ENCODE data around the gene NID2. TPM values are rescaled to one million over a fixed set of nuclear protein-coding genes. Genes with fewer than 3 reads are reported as not detected.

The NID2 gene, protein sequence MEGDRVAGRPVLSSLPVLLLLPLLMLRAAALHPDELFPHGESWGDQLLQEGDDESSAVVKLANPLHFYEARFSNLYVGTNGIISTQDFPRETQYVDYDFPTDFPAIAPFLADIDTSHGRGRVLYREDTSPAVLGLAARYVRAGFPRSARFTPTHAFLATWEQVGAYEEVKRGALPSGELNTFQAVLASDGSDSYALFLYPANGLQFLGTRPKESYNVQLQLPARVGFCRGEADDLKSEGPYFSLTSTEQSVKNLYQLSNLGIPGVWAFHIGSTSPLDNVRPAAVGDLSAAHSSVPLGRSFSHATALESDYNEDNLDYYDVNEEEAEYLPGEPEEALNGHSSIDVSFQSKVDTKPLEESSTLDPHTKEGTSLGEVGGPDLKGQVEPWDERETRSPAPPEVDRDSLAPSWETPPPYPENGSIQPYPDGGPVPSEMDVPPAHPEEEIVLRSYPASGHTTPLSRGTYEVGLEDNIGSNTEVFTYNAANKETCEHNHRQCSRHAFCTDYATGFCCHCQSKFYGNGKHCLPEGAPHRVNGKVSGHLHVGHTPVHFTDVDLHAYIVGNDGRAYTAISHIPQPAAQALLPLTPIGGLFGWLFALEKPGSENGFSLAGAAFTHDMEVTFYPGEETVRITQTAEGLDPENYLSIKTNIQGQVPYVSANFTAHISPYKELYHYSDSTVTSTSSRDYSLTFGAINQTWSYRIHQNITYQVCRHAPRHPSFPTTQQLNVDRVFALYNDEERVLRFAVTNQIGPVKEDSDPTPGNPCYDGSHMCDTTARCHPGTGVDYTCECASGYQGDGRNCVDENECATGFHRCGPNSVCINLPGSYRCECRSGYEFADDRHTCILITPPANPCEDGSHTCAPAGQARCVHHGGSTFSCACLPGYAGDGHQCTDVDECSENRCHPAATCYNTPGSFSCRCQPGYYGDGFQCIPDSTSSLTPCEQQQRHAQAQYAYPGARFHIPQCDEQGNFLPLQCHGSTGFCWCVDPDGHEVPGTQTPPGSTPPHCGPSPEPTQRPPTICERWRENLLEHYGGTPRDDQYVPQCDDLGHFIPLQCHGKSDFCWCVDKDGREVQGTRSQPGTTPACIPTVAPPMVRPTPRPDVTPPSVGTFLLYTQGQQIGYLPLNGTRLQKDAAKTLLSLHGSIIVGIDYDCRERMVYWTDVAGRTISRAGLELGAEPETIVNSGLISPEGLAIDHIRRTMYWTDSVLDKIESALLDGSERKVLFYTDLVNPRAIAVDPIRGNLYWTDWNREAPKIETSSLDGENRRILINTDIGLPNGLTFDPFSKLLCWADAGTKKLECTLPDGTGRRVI (N-terminal part only)
- total RNA-seq: 0.31 TPM

DNA sequence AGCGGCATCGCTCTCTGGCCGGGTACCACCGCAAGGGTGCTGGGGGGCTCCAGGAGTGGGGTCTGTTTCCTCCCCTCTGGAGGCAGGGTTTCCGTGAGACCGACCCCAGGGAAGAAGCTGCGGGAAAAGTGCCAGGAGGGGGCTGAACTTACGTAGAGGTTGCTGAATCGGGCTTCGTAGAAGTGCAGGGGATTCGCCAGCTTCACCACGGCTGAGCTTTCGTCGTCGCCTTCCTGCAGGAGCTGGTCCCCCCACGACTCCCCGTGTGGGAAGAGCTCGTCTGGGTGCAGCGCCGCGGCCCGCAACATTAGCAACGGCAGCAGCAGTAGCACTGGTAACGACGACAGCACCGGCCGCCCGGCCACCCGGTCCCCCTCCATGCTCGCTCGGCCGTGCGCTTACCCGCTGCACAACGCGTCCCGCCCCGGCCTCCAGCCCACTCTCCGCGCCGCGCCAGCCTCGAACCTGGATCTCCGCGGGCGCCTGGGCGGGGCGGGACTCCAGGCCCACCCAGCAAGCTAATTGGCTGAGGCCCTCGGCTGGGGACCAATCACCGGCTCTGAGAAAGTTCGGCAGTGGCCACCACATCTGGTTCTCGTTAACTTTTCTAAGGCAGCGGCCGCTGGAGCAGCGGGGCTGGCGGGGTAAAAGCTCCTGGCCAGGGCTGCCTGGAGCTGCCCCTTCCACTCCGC, at the start of gene NID2:
Gene NID2 (minus strand): TSS at position 445 of the 692 bp plus-strand sequence. CDS start 65 bp downstream, at position 380.
- Histone ChIP-seq H3K9me3 (ENCODE audit: low read depth, low read length) (no peaks in the 10 kb centered on the region), H3K27me3 (ENCODE audit: insufficient read depth, low read length) (peaks cover 61% of the 10 kb centered on the region), H3K4me3 (ENCODE audit: low read length) (peak within 1 kb of the TSS; percentile 22), H3K4me1 (ENCODE audit: insufficient read depth, low read length) (peaks cover 24% of the 10 kb centered on the region)

DNA sequence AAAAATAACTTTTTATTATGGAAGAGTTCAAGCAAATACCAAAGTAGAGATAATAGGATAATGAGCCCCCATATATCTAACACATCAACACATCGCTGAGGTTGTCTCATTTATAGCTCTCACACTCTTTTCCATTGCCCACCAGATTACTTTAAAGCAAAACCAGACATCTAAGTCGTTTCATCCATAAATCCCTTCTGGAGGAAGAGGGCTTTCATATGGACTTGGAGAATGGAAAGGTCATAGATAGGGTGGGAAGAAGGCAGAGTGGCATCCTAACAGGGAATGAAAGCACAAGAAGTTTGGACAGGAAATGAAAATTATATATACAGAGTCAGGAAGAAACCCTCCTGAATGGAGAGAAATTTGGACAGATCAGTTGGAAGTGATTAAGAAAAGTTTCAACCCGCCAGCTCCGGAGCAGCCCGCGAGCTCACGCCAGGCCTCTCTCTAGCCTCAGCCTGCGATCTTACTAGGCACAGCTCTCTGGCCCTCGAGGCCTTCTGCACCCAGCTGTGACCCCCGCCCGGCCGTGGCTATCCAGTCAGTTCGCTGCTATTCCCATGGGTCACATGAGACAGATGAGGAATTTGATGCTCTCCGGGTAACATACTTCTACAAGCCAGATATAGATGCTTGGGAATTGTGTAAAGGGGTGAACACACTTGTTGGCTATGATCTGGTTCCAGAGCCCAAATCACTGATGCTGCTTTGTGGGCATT, 48.4 kb upstream of the NID2 start:
- H3K4me1 ChIP-seq (ENCODE audit: insufficient read depth, low read length): no peaks in the 10 kb centered on the region
- no peak overlapping the region for H3K4me3 ChIP-seq (ENCODE audit: low read length)
- no peaks in the 10 kb centered on the region for H3K27me3 ChIP-seq (ENCODE audit: insufficient read depth, low read length)
- no peaks in the 10 kb centered on the region for H3K9me3 ChIP-seq (ENCODE audit: low read depth, low read length)

DNA sequence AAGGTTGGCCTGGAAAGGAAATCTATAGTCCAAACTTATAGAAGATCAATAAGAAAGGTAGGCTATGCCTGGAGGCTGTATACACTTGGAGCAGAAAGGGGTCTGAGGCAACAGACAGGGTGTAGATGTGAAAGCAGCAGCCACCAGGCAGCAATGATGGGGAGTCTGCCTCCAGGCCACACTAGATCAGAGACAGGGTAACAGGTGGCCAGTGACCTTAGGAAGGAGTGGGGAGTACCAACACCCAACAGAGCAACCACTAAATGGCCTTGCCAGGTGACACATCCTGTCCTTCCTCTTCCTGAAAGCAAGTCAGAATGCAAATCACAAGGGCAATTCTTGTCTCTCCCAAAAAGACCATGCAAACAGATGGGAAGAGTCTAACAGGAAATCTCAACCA, 46.4 kb upstream of the NID2 start:
- H3K4me3 ChIP-seq (ENCODE audit: low read length): no peak overlapping the region

DNA sequence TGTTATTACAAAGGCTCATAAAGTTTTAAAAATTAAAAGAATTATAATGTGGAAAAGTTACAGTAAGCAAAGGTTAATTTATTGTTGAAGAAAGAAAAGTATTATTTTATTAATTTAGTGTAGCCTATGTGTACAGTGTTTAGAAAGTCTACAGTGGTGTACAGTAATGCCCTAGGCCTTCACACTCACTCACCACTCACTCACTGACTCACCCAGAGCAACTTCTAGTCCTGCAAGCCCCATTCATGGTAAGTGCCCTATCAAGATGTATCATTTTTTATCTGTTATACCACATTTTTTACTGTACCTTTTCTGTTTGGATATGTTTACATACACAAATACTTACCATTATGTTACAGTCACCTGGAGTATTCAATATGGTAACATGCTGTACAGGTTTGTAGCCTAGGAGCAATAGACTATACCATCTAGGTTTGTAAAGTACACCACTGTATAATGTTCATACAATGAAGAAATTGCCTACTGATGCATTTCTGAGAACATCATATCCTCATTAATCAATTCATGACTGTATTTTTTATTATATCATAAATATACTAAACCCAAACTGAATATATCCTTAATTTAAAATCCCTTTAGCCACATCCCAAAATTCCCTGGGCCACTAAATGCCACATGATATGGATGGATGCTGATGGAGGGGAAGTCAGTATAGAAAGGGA, 43.6 kb upstream of the NID2 start:
- Histone ChIP-seq H3K4me3 (ENCODE audit: low read length) (no peak overlapping the region), H3K9me3 (ENCODE audit: low read depth, low read length) (no peaks in the 10 kb centered on the region), H3K27me3 (ENCODE audit: insufficient read depth, low read length) (no peaks in the 10 kb centered on the region)

More for the DNA sequence above, 46.4 kb upstream of the NID2 start:
- Histone ChIP-seq H3K9me3 (ENCODE audit: low read depth, low read length) (no peaks in the 10 kb centered on the region), H3K27me3 (ENCODE audit: insufficient read depth, low read length) (no peaks in the 10 kb centered on the region), H3K4me1 (ENCODE audit: insufficient read depth, low read length) (no peaks in the 10 kb centered on the region)

DNA sequence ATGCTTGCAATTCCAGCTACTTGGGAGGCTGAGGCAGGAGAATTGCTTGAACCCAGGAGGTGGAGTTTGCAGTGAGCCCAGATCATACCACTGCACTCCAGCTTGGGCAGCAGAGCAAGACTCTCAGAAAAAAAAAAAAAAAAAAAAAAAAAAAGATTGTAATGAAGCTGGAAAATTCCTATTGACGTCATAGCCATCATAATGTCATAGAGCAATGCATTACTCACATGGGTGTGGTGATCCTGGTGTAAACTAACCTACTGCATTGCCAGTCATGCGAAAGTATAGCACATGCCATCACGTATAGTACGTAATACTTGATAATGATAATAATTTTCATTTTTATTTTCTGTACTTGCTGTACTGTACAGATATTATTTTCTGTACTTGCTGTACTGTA, 42.7 kb upstream of the NID2 start:
- no peak overlapping the region for H3K4me3 ChIP-seq (ENCODE audit: low read length)
- H3K9me3 ChIP-seq (ENCODE audit: low read depth, low read length): no peaks in the 10 kb centered on the region
- no peaks in the 10 kb centered on the region for H3K27me3 ChIP-seq (ENCODE audit: insufficient read depth, low read length)
- no peaks in the 10 kb centered on the region for H3K4me1 ChIP-seq (ENCODE audit: insufficient read depth, low read length)

More for the DNA sequence above, 43.6 kb upstream of the NID2 start:
- H3K4me1 ChIP-seq (ENCODE audit: insufficient read depth, low read length): no peaks in the 10 kb centered on the region

DNA sequence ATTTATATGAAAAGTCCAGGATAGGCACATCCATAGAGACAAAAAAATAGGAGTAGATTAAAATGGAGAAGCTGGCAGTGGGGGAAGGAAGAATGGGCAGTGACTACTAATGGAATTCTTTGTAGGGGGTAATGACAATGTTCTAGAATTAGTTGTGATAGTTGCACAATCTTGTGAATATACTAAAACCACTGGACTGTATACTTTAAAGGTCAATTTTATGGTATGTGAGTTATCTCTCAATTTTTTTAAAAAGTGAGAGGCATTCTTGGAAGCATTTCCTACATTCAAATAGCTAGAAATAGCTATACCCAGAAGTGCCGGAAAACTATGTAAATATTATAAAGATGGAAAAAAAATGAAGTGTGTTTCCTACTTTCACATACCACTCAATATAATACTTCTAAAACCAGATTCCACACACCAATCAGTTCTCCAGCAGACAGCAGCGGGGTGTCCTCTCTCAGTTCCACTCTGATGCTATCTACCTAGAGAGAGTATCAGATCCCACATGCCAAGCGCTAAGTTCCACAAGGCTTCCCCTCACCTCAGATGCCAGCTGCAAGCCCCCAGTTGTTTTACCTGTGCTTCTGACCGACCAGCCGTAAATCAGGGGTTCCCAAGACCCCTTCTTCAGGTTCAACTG, 41.7 kb upstream of the NID2 start:
- no peaks in the 10 kb centered on the region for H3K4me1 ChIP-seq (ENCODE audit: insufficient read depth, low read length)
- H3K4me3 ChIP-seq (ENCODE audit: low read length): no peak overlapping the region
- no peaks in the 10 kb centered on the region for H3K27me3 ChIP-seq (ENCODE audit: insufficient read depth, low read length)
- no peaks in the 10 kb centered on the region for H3K9me3 ChIP-seq (ENCODE audit: low read depth, low read length)

DNA sequence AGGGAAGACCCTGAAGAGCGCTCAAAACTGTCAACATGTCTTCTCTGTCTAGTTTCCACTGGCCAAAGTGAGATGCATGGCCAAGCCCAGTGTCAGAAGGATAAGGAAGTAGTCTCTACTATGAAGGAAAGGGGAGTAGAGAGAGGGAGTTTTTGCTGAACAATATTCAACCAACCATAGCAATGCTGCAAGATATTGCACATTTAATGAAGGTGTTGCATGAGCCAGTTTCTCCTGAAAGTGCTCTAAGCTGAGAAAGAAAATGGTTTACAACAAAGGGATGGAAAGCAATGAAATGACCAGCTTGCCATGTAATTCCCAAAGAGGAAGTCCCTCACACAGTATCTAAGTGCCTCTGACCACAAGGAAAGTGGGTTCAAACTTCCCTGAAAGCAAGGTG, 40.0 kb upstream of the NID2 start:
- Histone ChIP-seq H3K27me3 (ENCODE audit: insufficient read depth, low read length) (no peaks in the 10 kb centered on the region), H3K4me1 (ENCODE audit: insufficient read depth, low read length) (no peaks in the 10 kb centered on the region), H3K9me3 (ENCODE audit: low read depth, low read length) (no peaks in the 10 kb centered on the region), H3K4me3 (ENCODE audit: low read length) (no peak overlapping the region)

DNA sequence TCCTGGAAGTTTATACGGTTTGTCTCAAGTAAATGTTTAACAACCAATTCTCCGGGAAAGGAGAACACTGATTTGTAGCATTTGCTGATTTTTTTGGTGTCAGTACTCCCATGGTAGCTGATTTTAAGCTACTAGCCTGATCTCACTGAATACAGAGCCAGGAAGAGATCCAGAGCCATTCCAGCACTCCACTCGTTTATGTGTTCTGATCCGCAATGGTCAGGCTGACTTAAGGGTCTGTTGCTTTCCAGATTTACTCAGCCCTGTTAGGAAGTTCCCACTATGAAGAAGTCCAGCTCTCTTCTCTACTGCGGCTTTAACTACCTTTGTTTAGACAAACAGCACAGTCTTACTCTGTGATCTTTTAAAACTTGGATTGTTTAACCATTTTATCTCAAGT, 38.0 kb upstream of the NID2 start:
- no peak overlapping the region for H3K4me3 ChIP-seq (ENCODE audit: low read length)
- no peaks in the 10 kb centered on the region for H3K4me1 ChIP-seq (ENCODE audit: insufficient read depth, low read length)
- no peaks in the 10 kb centered on the region for H3K27me3 ChIP-seq (ENCODE audit: insufficient read depth, low read length)
- no peaks in the 10 kb centered on the region for H3K9me3 ChIP-seq (ENCODE audit: low read depth, low read length)

DNA sequence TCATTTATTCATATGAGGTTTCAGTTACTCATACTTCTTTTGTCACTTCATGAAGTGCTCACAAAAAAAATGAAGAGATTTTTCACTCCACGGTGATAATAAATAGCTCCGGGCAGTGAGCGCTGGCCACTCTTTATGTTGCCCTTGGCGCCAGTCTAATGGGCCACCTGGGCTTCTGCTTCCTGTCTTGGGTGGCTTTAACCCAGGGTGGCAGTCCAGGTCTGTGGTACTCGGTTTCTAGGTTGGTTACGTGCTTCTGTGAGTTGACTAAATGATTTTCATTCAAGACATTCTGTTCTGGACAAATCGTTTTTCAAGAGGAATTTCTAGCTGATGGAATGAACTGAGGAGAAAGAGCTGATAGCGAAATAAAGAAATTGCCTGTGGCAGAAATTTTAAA, 34.6 kb upstream of the NID2 start:
- Histone ChIP-seq H3K27me3 (ENCODE audit: insufficient read depth, low read length) (no peaks in the 10 kb centered on the region), H3K4me1 (ENCODE audit: insufficient read depth, low read length) (no peaks in the 10 kb centered on the region), H3K4me3 (ENCODE audit: low read length) (no peak overlapping the region), H3K9me3 (ENCODE audit: low read depth, low read length) (no peaks in the 10 kb centered on the region)

DNA sequence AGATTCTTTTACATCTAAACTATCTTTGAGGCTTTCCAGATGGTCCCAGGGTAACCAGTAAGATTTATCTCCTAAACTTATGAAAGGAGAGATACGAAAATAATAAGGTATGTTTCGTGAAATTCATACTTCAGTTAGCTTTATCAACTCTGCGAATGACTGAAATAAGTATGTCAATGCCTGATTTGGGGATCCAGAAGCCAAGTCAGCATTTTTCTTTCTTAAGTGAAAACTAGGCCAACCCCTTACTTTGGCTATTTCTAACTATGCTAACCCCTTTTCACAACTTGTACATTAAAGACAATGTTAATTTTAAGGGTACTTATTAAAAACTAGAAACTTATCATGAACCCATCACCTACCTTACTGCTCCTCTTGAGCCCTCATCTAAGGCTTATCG, 26.9 kb upstream of the NID2 start:
- H3K4me1 ChIP-seq (ENCODE audit: insufficient read depth, low read length): no peaks in the 10 kb centered on the region
- H3K9me3 ChIP-seq (ENCODE audit: low read depth, low read length): no peaks in the 10 kb centered on the region
- peaks cover 4% of the 10 kb centered on the region for H3K27me3 ChIP-seq (ENCODE audit: insufficient read depth, low read length)
- H3K4me3 ChIP-seq (ENCODE audit: low read length): no peak overlapping the region

DNA sequence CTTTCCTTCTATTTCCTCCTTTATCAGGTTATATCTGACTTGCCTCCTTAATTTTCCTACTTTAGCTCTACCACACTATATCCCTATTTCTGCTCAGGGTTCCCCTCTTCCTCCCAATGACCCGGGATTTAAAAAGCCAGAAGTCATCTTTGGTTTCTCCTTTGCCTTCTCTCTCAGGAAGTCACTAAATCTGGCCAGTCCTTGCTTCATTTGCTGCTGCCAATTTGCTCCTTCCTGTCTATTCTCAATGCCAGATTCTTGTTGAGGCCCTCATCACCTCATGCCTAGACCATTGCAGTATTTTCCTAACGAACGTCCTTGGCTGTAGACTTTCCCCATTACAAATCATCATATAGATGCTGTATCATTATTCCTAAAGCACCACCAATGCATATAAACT, 26.5 kb upstream of the NID2 start:
- Histone ChIP-seq H3K27me3 (ENCODE audit: insufficient read depth, low read length) (peaks cover 4% of the 10 kb centered on the region), H3K4me3 (ENCODE audit: low read length) (no peak overlapping the region), H3K9me3 (ENCODE audit: low read depth, low read length) (no peaks in the 10 kb centered on the region), H3K4me1 (ENCODE audit: insufficient read depth, low read length) (no peaks in the 10 kb centered on the region)

DNA sequence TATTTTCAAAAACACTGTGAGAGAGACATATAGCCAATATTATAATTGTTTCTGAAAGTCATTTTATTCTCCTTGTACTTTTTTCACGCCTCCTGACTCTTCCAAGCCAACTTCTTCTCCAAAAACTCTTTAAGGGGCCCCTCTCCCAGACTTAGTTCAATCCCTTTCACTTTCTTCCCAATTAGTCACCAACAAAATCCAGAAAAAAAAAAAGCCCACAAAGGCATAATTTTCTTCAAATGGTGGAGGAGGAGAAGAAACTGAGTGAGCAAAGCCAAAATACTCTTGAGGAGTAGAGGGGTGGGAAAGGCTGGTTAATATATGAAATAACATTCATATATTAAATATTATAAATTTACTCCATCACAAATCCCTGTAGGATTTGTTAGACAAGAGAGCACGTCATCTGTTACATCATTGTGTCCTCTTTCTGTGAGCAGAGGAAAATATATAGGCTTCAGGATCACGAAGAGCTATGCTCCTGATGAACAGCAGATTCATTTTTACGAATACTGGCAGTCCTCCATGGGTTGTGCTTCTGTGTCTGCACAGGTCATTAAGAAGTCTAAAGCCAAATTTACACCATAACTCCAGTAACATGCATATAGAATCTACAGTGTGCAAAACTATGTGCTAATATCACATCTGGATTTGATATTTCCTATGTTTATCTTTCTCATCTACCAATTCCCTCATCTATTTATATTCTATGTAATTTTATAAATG, 25.9 kb upstream of the NID2 start:
- H3K9me3 ChIP-seq (ENCODE audit: low read depth, low read length): no peaks in the 10 kb centered on the region
- no peak overlapping the region for H3K4me3 ChIP-seq (ENCODE audit: low read length)
- H3K4me1 ChIP-seq (ENCODE audit: insufficient read depth, low read length): no peaks in the 10 kb centered on the region
- peaks cover 4% of the 10 kb centered on the region for H3K27me3 ChIP-seq (ENCODE audit: insufficient read depth, low read length)
